Measurements from ENCODE around the gene RAD51AP2. TPM values are rescaled to one million over a fixed set of nuclear protein-coding genes. Genes with fewer than 3 reads are reported as not detected.

RAD51AP2 gene
- total RNA-seq, 1 experiment from 2014 or later: not detected

- Histone ChIP-seq H3K4me2 (ENCODE audit: low read length) (no peak overlapping the region), H4K20me1 (ENCODE audit: low read length) (no peaks in the 10 kb centered on the region), H3K9ac (ENCODE audit: low read length) (no peak overlapping the region), H3K36me3 (ENCODE audit: low read depth, low read length) (no peaks in the 10 kb centered on the region), H3K79me2 (ENCODE audit: low read length) (no peaks in the 10 kb centered on the region), H3K27ac (ENCODE audit: low read length) (no peak overlapping the region), H3K27me3 (ENCODE audit: low read length) (peaks cover 82% of the 10 kb centered on the region), H3K9me3 (ENCODE audit: low read length) (no peaks in the 10 kb centered on the region), H3K9me2 (replicated peaks; ENCODE audit: low read length) (no peaks in the 10 kb centered on the region), H3K4me1 (ENCODE audit: insufficient read depth, low read length) (no peaks in the 10 kb centered on the region), H3F3A (ENCODE audit: low read length, unreplicated experiment) (no peaks in the 10 kb centered on the region), H2AFZ (ENCODE audit: low read length) (no peak overlapping the region), H3K4me3 (ENCODE audit: low read length) (no peak overlapping the region)
- ChIA-PET POLR2A (ENCODE audit: unreplicated experiment) (no interaction called here), CTCF (no interaction called here)
- ATAC-seq (no peak), DNase-seq (no peak)
- no peak for TF ChIP-seq CTCF (conservative IDR thresholded peaks at IDR 0.05; ENCODE audit: low read depth, low read length)
- TF ChIP-seq EZH2phosphoT487 (IDR thresholded peaks at IDR 0.05; ENCODE audit: borderline replicate concordance, low read length): no peak
- TF ChIP-seq EZH2 (IDR thresholded peaks at IDR 0.05; ENCODE audit: low read length, unreplicated experiment): no peak
- intact Hi-C loops (cut with micrococcal nuclease): no loop called here
- no TSS peak for BruUV-seq (replicated peaks)
These were observed 21.4 kb upstream of the RAD51AP2 start for GRCh38 chr2:17539611-17540092.

- Histone ChIP-seq H3K9ac (ENCODE audit: low read length) (no peak overlapping the region), H3K36me3 (ENCODE audit: low read depth, low read length) (no peaks in the 10 kb centered on the region), H2AFZ (ENCODE audit: low read length) (no peak overlapping the region), H3K9me3 (ENCODE audit: low read length) (no peaks in the 10 kb centered on the region), H4K20me1 (ENCODE audit: low read length) (no peaks in the 10 kb centered on the region), H3K27ac (ENCODE audit: low read length) (no peak overlapping the region), H3K4me3 (ENCODE audit: low read length) (no peak overlapping the region), H3K4me1 (ENCODE audit: insufficient read depth, low read length) (no peaks in the 10 kb centered on the region), H3K4me2 (ENCODE audit: low read length) (no peak overlapping the region), H3F3A (ENCODE audit: low read length, unreplicated experiment) (no peaks in the 10 kb centered on the region), H3K27me3 (ENCODE audit: low read length) (peaks cover 79% of the 10 kb centered on the region), H3K9me2 (replicated peaks; ENCODE audit: low read length) (no peaks in the 10 kb centered on the region), H3K79me2 (ENCODE audit: low read length) (no peaks in the 10 kb centered on the region)
- TF ChIP-seq EZH2 (IDR thresholded peaks at IDR 0.05; ENCODE audit: low read length, unreplicated experiment) (no peak), CTCF (conservative IDR thresholded peaks at IDR 0.05; ENCODE audit: low read depth, low read length) (no peak), EZH2phosphoT487 (IDR thresholded peaks at IDR 0.05; ENCODE audit: borderline replicate concordance, low read length) (no peak)
- no peak for DNase-seq
- ChIA-PET POLR2A (ENCODE audit: unreplicated experiment) (no interaction called here), CTCF (no interaction called here)
- BruUV-seq (replicated peaks): no TSS peak
- no peak for ATAC-seq
- intact Hi-C loops (cut with micrococcal nuclease): no loop called here
These were observed 20.8 kb upstream of the RAD51AP2 start for GRCh38 chr2:17538844-17539554.

Data from PC-3 (cell line).